Measurements from ENCODE around the gene TTC34. TPM values are rescaled to one million over a fixed set of nuclear protein-coding genes. Genes with fewer than 3 reads are reported as not detected.

Gene TTC34
- total and polyA plus RNA-seq, 2 of the 4 experiments (the other 2 are of a cell fraction) = under 0.01 to 0.09 TPM

GRCh38 chr1:2635361-2636010, 166.0 kb downstream of the TTC34 start:
- Histone ChIP-seq H3K79me1 (ENCODE audit: low read depth in 1 of 2, low read length in 2 of 2) (no peaks in the 10 kb centered on the region), H3K4me1 (ENCODE audit: control insufficient read depth, insufficient read depth, low read length) (no peaks in the 10 kb centered on the region), H4K5ac (ENCODE audit: low read depth, low read length) (no peak overlapping the region), H2BK15ac (ENCODE audit: low read depth, low read length) (no peak overlapping the region), H2BK20ac (ENCODE audit: low read depth, low read length) (no peak overlapping the region), H4K91ac (ENCODE audit: insufficient read depth, low read depth, low read length) (no peak overlapping the region), H3K27me3 (ENCODE audit: control insufficient read depth, insufficient read depth, low read length) (no peaks in the 10 kb centered on the region), H2BK5ac (ENCODE audit: low read depth, low read length, poor library complexity, severe bottlenecking) (no peak overlapping the region), H4K20me1 (ENCODE audit: insufficient read depth, low read length) (no peaks in the 10 kb centered on the region), H3K56ac (ENCODE audit: extremely low read depth, insufficient read depth, low read length) (no peak overlapping the region), H3K36me3 (ENCODE audit: control insufficient read depth, insufficient read depth, low read length) (no peaks in the 10 kb centered on the region), H3K23ac (ENCODE audit: low read depth, low read length) (no peak overlapping the region), H2AFZ (replicated peaks; ENCODE audit: low read length, poor library complexity) (no peak overlapping the region), H3K9me1 (ENCODE audit: insufficient read depth, low read length) (no peaks in the 10 kb centered on the region), H3K4me3 (ENCODE audit: insufficient read depth, low read depth, low read length) (no peak overlapping the region), H3K27ac (ENCODE audit: insufficient read depth, low read length) (no peak overlapping the region), H3K9me3 (ENCODE audit: control insufficient read depth, insufficient read depth, low read length) (peaks cover 4% of the 10 kb centered on the region; the same call in 1 of the 2 replicates), H2BK120ac (ENCODE audit: low read depth, low read length) (no peak overlapping the region), H3K18ac (ENCODE audit: low read depth, low read length) (no peak overlapping the region), H3K4me2 (ENCODE audit: low read depth, low read length) (no peak overlapping the region), H3K4ac (ENCODE audit: low read depth, low read length) (no peak overlapping the region), H4K8ac (ENCODE audit: low read depth in 2 of 2, low read length in 2 of 2) (no peak overlapping the region), H3K9ac (ENCODE audit: low read depth, low read length) (no peak overlapping the region), H2AK5ac (ENCODE audit: low read depth, low read length) (no peak overlapping the region), H2AK9ac (replicated peaks; ENCODE audit: low read depth, low read length, poor library complexity) (no peak overlapping the region), H3K14ac (replicated peaks; ENCODE audit: low read depth, low read length) (no peak overlapping the region)
- POLR2A ChIA-PET (ENCODE audit: unreplicated experiment) = no interaction called here
- in situ Hi-C loops (cut with MboI; ENCODE audit: low sequenced_read_pairs) = no loop called here
- intact Hi-C loops (cut with micrococcal nuclease) = no loop called here
- ATAC-seq (ENCODE audit: low read depth) = no peak
- dilution Hi-C loops (cut with HindIII; ENCODE audit: low sequenced_read_pairs, unreplicated experiment) = no loop called here
- BruUV-seq (replicated peaks) = no TSS peak
- TF ChIP-seq RAD21 (IDR thresholded peaks at IDR 0.05; ENCODE audit: low read length) = no peak
- TF ChIP-seq MAZ (IDR thresholded peaks at IDR 0.05; ENCODE audit: borderline replicate concordance, low read depth, low read length) = no peak
- no peak for TF ChIP-seq BHLHE40 (IDR thresholded peaks at IDR 0.05; ENCODE audit: low read depth, low read length)
- TF ChIP-seq NFE2L2 (IDR thresholded peaks at IDR 0.05; ENCODE audit: low read depth, low read length) = no peak
- TF ChIP-seq RCOR1 (IDR thresholded peaks at IDR 0.05; ENCODE audit: insufficient replicate concordance, low read length) = no peak
- no peak for TF ChIP-seq RFX5 (IDR thresholded peaks at IDR 0.05; ENCODE audit: low read depth, low read length)
- no peak for TF ChIP-seq SMC3 (IDR thresholded peaks at IDR 0.05; ENCODE audit: low read depth, low read length)
- TF ChIP-seq CHD1 (IDR thresholded peaks at IDR 0.05; ENCODE audit: low read depth, low read length) = no peak
- TF ChIP-seq, protein P1, sequence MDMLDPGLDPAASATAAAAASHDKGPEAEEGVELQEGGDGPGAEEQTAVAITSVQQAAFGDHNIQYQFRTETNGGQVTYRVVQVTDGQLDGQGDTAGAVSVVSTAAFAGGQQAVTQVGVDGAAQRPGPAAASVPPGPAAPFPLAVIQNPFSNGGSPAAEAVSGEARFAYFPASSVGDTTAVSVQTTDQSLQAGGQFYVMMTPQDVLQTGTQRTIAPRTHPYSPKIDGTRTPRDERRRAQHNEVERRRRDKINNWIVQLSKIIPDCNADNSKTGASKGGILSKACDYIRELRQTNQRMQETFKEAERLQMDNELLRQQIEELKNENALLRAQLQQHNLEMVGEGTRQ (IDR thresholded peaks at IDR 0.05; ENCODE audit: low read depth, low read length) = no peak
- TF ChIP-seq, protein P2, sequence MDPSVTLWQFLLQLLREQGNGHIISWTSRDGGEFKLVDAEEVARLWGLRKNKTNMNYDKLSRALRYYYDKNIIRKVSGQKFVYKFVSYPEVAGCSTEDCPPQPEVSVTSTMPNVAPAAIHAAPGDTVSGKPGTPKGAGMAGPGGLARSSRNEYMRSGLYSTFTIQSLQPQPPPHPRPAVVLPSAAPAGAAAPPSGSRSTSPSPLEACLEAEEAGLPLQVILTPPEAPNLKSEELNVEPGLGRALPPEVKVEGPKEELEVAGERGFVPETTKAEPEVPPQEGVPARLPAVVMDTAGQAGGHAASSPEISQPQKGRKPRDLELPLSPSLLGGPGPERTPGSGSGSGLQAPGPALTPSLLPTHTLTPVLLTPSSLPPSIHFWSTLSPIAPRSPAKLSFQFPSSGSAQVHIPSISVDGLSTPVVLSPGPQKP (IDR thresholded peaks at IDR 0.05; ENCODE audit: borderline replicate concordance, low read depth, low read length) = no peak
- no peak for TF ChIP-seq MAFK (IDR thresholded peaks at IDR 0.05; ENCODE audit: low read depth, low read length)
- no peak for TF ChIP-seq POLR2A (IDR thresholded peaks at IDR 0.05; ENCODE audit: low read depth, low read length)
- no peak for TF ChIP-seq FOS (IDR thresholded peaks at IDR 0.05; ENCODE audit: low read depth, low read length)
- TF ChIP-seq CTCF (conservative IDR thresholded peaks at IDR 0.05; ENCODE audit: low read depth, low read length) = no peak
- DNase-seq = no peak
- 54% methylated on average over 3 of the region's 10 CpGs; no CpG with 5 or more reads in 1 of the 2 experiments for WGBS, 2 experiments (ENCODE audit: extremely low coverage in 2 of 2, insufficient read length in 1 of 2)
- CTCF ChIA-PET = no interaction called here
